Endothelial cell of umbilical vein (primary cell): Measurements from ENCODE around the gene DOCK7. TPM values are rescaled to one million over a fixed set of nuclear protein-coding genes. Genes with fewer than 3 reads are reported as not detected.

Experiments
- BruUV-seq: library from RNA; stranded (reverse); fragments of 400-500 nt; replicated peaks from 2 replicates; lab custom pipeline; 2021; lab: Mats Ljungman, UMichigan
- CTCF ChIA-PET: fragments of 300-600, 350-600 bp; sonication (Branson Sonifier 250); formaldehyde crosslinking; loops from one replicate; lab custom pipeline; 2021; ENCODE audit warnings: antibody characterized with exemption, inconsistent platforms; lab: Charles Lee
- POLR2A ChIA-PET: fragments of 300-600, 350-600 bp; sonication (Branson Sonifier 250); formaldehyde crosslinking; loops from one replicate; lab custom pipeline; 2021; ENCODE audit warnings: antibody characterized with exemption, inconsistent platforms; lab: Charles Lee
- DNase-seq: peaks from one replicate; pipeline ENCODE4 v3.0.0-alpha.2; 2011; ENCODE audit warnings: low read depth, low spot score
- FAIRE-seq: peaks from 2 replicates; lab custom pipeline; 2011; peaks lifted over from hg19 to GRCh38; lab: Jason Lieb, UNC
- H2AFZ ChIP-seq: 2 replicates; pipeline ENCODE4 v1.6.0; 2012; ENCODE audit warnings: low read depth, low read length, control low read depth, inconsistent platforms
- H3K27ac ChIP-seq: 2 replicates; pipeline ENCODE4 v1.5.1; 2011; ENCODE audit warnings: low read depth, mild to moderate bottlenecking, control low read depth, low read length, moderate library complexity; ENCODE audit not compliant: insufficient read depth
- H3K27me3 ChIP-seq, 2 experiments: 2 replicates each; pipeline versions ENCODE4 v1.6.0 to v1.6.1; 2011; ENCODE audit warnings: low read length in 2 of 2, mixed read lengths in 1 of 2; ENCODE audit not compliant: control insufficient read depth in 2 of 2, insufficient read depth in 2 of 2
- H3K36me3 ChIP-seq, 2 experiments: 2 replicates in 1 of 2; 3 replicates in 1 of 2; pipeline ENCODE4 v1.5.1; 2011; ENCODE audit warnings: low read length in 2 of 2, mild to moderate bottlenecking in 1 of 2, moderate library complexity in 1 of 2; ENCODE audit not compliant: control insufficient read depth in 2 of 2, insufficient read depth in 2 of 2; ENCODE audit errors: extremely low read depth in 1 of 2
- H3K4me1 ChIP-seq: 3 replicates; pipeline ENCODE4 v1.5.1; 2011; ENCODE audit warnings: mild to moderate bottlenecking, low read length; ENCODE audit not compliant: control insufficient read depth, insufficient read depth; ENCODE audit errors: extremely low read depth
- H3K4me2 ChIP-seq: 2 replicates; pipeline ENCODE4 v1.6.1; 2011; ENCODE audit warnings: low read length, control low read depth, mixed read lengths; ENCODE audit not compliant: insufficient read depth
- H3K4me3 ChIP-seq, 3 experiments: fragments of 200-600 bp in 1 of 3; sonication (generic), shearing (Covaris generic) in 1 of 3; replicated peaks in 1 of 3; 2 replicates each; pipeline ENCODE4 v1.5.1; 2011 to 2016; ENCODE audit warnings: control low read depth in 3 of 3, low read length in 3 of 3, mild to moderate bottlenecking in 2 of 3, inconsistent platforms in 1 of 3, low read depth in 1 of 3, moderate library complexity in 1 of 3; ENCODE audit not compliant: insufficient read depth in 1 of 3
- H3K79me2 ChIP-seq: 2 replicates; pipeline ENCODE4 v1.6.0; 2012; ENCODE audit warnings: low read length, inconsistent platforms; ENCODE audit not compliant: control insufficient read depth, insufficient read depth
- H3K9ac ChIP-seq: replicated peaks from 2 replicates; pipeline ENCODE3; 2011; ENCODE audit warnings: low read length, control low read depth; ENCODE audit not compliant: insufficient read depth; ENCODE audit errors: extremely low read depth
- H3K9me1 ChIP-seq: replicated peaks from 3 replicates; pipeline ENCODE4 v1.6.0; 2011; ENCODE audit warnings: mild to moderate bottlenecking, low read length; ENCODE audit not compliant: control insufficient read depth, insufficient read depth; ENCODE audit errors: extremely low read depth
- H3K9me3 ChIP-seq: replicated peaks from 2 replicates; pipeline ENCODE4 v1.5.1; 2012; ENCODE audit warnings: low read length, inconsistent platforms; ENCODE audit not compliant: control insufficient read depth, insufficient read depth
- H4K20me1 ChIP-seq: replicated peaks from 2 replicates; pipeline ENCODE3; 2011; ENCODE audit warnings: mild to moderate bottlenecking, low read length; ENCODE audit not compliant: control insufficient read depth, insufficient read depth; ENCODE audit errors: extremely low read depth
- CTCF ChIP-seq, 2 donors: IDR thresholded peaks; 1 replicate in 1 of 2; 2 replicates in 1 of 2; pipeline ENCODE4 v1.5.1; 2011; ENCODE audit warnings: low read length in 2 of 2, mild to moderate bottlenecking in 2 of 2, moderate library complexity in 2 of 2, control low read depth in 1 of 2, inconsistent platforms in 1 of 2, low read depth in 1 of 2; ENCODE audit not compliant: insufficient read depth in 1 of 2; ENCODE audit errors: extremely low read depth in 1 of 2
- EZH2 ChIP-seq: IDR thresholded peaks from 2 replicates; pipeline ENCODE4 v1.6.1; 2012; ENCODE audit warnings: borderline replicate concordance, low read depth, mild to moderate bottlenecking, moderate library complexity, low read length, inconsistent platforms; ENCODE audit not compliant: severe bottlenecking
- FOS ChIP-seq: IDR thresholded peaks from 2 replicates; pipeline ENCODE4 v1.6.1; 2011; ENCODE audit warnings: mild to moderate bottlenecking, low read length, moderate library complexity, borderline replicate concordance; ENCODE audit not compliant: insufficient read depth
- GATA2 ChIP-seq: IDR thresholded peaks from 2 replicates; pipeline ENCODE4 v1.7.0; 2011; ENCODE audit warnings: low read depth, mild to moderate bottlenecking, moderate library complexity, mixed read lengths, low read length; ENCODE audit not compliant: insufficient read length, insufficient read depth
- JUN ChIP-seq: IDR thresholded peaks from 2 replicates; pipeline ENCODE4 v1.6.1; 2011; ENCODE audit warnings: borderline replicate concordance, low read depth; ENCODE audit not compliant: insufficient read length, insufficient read depth
- MAX ChIP-seq: IDR thresholded peaks from 2 replicates; pipeline ENCODE4 v1.6.1; 2011; ENCODE audit not compliant: insufficient read depth, insufficient read length
- MYC ChIP-seq: IDR thresholded peaks from one replicate; pipeline ENCODE4 v1.6.1; 2011; ENCODE audit warnings: mild to moderate bottlenecking, low read depth, low read length
- POLR2A ChIP-seq: IDR thresholded peaks from 2 replicates; pipeline ENCODE4 v1.6.1; 2012; ENCODE audit warnings: low read depth, mild to moderate bottlenecking, control low read depth, low read length
- POLR2AphosphoS5 ChIP-seq: IDR thresholded peaks from 2 replicates; pipeline ENCODE4 v1.6.1; 2012; ENCODE audit warnings: low read depth, mild to moderate bottlenecking, control low read depth, low read length, moderate library complexity; ENCODE audit not compliant: insufficient read depth
- dilution Hi-C: fragments of 300-500 bp; cut with MboI; formaldehyde crosslinking; loops from one replicate; pipeline ENCODE4 v1.15.0; 2019; ENCODE audit warnings: low sequenced_read_pairs; ENCODE audit not compliant: extremely low pct_ligation_motif_present
- intact Hi-C: fragments of 100-400 bp; cut with micrococcal nuclease; formaldehyde crosslinking; loops from one replicate; pipeline ENCODE4 v1.10.0; 2022
- polyA plus RNA-seq, 4 experiments: library from polyadenylated mRNA; depleted of rRNA in 3 of 4; stranded (reverse) in 3 of 4; unstranded in 1 of 4; fragments of >200 nt; gene quantifications; 2 replicates each; pipeline versions ENCODE4 v1.2.1 to v1.2.3, GENCODE V29; 2011 to 2012; ENCODE audit warnings: missing spikeins in 1 of 4
- total RNA-seq: library from RNA; stranded (reverse); gene quantifications from 2 replicates; pipeline ENCODE4 v1.2.3, GENCODE V29; 2021

Gene DOCK7
- total and polyA plus RNA-seq, 2 donors (not counting 3 experiments of a cell fraction or from before 2014, with no cell fraction given): 9.4 to 31.9 TPM

GRCh38 chr1:62406576-62406975 lies 281.6 kb downstream of the DOCK7 start:
- Histone ChIP-seq H3K4me2 (no peak overlapping the region), H3K36me3 (no peaks in the 10 kb centered on the region), H3K9me3 (no peaks in the 10 kb centered on the region), H3K9me1 (no peaks in the 10 kb centered on the region), H2AFZ (no peak overlapping the region), H3K9ac (no peak overlapping the region), H3K4me3 (no peak overlapping the region), H3K27ac (no peak overlapping the region), H3K4me1 (no peaks in the 10 kb centered on the region), H3K79me2 (no peaks in the 10 kb centered on the region), H4K20me1 (no peaks in the 10 kb centered on the region), H3K27me3 (no peaks in the 10 kb centered on the region)
- no TSS peak for BruUV-seq
- intact Hi-C loops: no loop called here
- TF ChIP-seq EZH2 (no peak), MAX (no peak), POLR2AphosphoS5 (no peak), POLR2A (no peak), GATA2 (no peak), CTCF (IDR thresholded peaks at IDR 0.05; ENCODE audit: extremely low read depth in 1 of 2, insufficient read depth in 1 of 2, low read depth in 1 of 2, low read length in 2 of 2) (no peak), FOS (no peak), MYC (no peak), JUN (no peak)
- ChIA-PET POLR2A (no interaction called here), CTCF (interaction anchor here (0.9 to 7.8 kb wide), 7 partner anchors 12 to 340 kb away, joined by 3 to 183 read pairs (median 5); no protein-coding TSS in a partner anchor)
- DNase-seq (no peak), FAIRE-seq (no peak)
- dilution Hi-C loops: no loop called here
